NCI-H446 (cell line): Measurements from ENCODE around the gene PRSS21.

ENCODE experiments used
- DNase-seq, 2 experiments: peaks; one replicate each; lab custom pipeline; 2025; lab: John Stamatoyannopoulos, UW

PRSS21 gene

GRCh38 chr16:2816751-2817339, at the start of gene PRSS21:
TSS of gene PRSS21 (plus strand) at chr16:2817237. CDS start at chr16:2817269, 32 bp downstream.
- no peak for DNase-seq

DNA sequence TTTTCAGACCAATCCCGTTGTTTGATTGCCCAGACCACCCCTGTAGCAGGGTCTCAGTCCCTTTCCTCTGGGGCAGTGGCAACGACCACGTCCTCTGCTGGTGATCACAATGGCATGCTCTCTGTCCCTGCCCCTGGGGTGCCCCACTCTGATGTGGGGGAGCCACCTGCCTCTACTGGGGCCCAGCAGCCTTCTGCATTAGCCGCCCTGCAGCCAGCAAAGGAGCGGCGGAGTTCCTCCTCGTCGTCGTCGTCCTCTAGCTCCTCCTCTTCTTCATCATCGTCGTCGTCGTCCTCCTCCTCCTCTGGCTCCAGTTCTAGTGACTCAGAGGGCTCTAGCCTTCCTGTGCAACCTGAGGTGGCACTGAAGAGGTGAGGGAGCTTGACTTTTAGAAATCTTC, 49.1 kb upstream of the PRSS21 start:
- DNase-seq, result no peak

GRCh38 chr16:2768403-2769089, 48.5 kb upstream of the PRSS21 start:
- DNase-seq, result no peak

DNA sequence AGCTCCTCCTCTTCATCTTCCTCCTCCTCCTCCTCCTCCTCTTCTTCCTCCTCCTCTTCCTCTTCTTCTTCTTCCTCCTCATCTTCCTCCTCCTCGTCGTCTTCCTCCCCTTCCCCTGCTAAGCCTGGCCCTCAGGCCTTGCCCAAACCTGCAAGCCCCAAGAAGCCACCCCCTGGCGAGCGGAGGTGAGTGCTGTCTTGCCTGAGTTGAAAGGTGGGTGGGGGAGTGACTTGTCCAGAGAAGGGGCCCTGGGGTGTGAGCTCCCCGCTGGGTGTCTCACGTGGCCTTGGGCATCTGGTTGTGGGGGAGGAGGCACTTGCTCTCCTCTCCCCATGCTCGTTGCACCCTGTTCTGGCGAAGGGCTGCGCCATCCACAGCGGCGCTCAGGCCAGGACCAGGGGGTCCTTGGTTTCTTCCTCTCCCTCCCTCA, 47.9 kb upstream of the PRSS21 start:
- no peak for DNase-seq

DNA sequence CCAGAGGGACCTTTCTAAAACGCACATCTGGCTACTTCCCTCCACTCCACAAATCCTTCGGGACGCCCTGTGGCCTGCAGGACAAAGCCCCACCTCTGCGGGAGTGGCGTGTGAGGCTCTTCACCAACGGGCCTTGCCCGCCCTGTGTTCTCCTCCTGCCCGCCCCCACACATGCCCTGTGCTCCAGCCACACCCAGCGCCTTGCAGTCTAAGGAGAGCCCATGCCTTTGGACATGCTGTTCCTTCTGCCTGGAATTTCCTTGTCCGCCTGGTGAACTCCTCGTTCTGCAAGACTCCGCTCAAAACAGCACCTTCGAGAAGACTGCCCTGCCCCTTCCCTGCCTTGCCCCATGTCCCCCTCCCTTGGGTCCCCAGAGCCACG, 47.4 kb upstream of the PRSS21 start:
- DNase-seq, result no peak

- no peak for DNase-seq
These were observed 46.7 kb upstream of the PRSS21 start for GRCh38 chr16:2770057-2770951.

DNA sequence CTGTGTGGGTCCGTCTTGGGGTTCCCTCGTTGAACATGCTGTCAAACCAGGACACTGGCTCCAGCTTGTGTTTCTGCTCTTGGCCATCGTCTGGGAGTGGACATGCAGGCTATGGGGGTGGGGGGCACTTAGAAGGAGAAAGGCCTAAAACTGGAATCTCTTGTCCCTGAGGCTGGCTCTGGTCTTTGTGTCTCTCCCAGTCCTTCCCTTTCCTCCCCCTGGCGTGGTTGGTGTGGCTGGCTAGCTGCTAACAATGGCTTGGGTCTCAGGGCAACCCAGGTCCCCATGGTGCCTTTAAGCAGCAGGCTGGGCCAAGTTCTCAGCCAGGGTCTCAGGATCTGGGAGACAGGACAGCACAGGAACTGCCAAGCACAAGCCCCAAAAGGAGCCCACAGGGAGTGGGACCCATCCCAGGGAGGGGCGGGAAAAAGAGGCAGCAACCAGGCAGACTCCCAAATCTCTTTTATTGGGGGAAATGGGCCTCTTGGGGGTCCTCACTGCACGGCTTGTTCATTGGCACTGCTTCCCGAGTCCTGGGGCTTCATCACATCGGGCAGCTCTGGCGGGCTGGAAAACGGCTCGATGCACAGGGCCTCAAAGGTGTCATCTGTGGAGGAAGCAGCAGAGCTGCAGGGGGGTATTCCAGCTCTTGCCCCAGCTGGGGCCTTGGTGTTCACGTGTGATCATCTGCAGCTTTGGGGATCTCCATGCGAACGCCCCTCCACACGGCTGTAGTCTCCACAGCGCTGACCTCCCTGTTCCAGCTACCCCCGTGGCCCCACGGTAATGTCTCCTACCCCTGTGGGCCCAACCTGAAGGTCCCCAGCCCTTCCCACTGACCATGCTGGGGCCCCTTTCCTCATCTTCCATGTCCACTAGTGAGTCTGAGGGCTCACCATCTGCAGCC, 45.3 kb upstream of the PRSS21 start:
- no peak for DNase-seq

DNA sequence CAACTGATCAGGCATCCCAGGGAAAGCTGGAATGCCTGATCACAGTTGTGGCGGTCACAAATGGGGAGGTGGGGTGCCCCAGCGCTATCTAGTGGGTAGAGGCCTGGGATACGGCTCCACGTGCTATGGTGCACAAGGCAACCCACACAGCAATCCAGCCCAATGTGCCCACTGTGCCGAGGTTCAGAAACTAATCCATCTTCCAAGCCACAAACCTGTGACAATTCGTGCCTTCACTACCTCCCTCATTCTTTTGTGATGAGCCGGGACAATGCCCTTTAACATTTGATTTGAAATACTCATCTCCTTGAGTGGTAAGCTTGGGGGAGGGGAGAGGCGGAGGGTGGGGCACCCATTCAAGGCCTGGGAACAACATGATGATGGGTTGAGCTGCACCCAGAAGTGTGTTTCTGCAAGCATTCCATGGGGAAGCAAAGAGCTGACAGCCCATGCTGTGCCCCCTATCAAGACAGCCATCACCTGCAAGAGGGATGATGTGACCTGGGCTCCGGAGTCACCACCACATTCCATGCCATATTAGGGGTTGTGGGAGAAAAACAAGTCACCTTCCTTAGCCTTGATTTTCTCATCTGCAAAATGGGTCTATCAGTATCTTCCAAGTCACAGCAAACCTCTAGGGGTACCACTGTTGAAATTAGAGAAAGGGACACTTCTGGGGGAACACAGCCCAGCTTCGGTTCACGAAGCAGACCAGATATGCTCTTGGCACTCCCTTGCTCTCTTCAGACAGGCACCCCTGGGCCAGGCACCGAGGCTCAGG, 43.7 kb upstream of the PRSS21 start:
- no peak for DNase-seq

DNA sequence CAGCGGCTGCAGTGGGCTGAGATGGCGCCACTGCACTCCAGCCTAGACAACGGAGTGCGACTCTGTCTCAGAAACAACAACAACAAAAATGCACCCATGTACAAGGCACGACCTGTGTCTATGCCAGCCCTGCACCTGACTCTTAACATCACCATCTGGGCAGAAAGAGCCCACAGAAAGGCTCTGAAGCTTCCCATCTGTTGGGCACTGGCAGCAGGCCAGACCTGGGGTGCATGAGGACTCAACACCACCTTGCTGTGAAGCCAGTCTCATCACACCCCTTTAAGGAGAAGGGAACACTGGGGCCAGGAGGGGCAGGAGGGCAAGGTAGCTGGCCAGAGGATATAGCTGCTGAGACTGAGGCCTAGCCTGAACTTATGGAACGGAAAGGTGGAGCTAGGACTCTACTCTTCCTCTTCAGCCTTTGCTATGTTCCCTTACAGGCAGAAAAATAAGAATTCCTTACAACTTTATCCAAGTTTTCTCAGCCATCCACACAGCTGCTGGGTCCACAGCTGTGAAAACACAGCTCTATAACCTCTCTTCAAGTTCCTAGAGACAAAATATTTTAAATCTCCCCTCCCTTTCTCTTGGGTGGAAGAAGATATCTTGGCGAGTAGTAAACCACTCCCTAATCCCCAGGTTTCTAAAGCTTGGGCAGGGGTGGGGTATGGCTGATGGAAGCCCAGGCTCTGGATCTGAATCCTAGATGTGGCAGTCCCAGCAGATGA, 42.7 kb upstream of the PRSS21 start:
- DNase-seq, result peak; percentile 24 to 49

DNA sequence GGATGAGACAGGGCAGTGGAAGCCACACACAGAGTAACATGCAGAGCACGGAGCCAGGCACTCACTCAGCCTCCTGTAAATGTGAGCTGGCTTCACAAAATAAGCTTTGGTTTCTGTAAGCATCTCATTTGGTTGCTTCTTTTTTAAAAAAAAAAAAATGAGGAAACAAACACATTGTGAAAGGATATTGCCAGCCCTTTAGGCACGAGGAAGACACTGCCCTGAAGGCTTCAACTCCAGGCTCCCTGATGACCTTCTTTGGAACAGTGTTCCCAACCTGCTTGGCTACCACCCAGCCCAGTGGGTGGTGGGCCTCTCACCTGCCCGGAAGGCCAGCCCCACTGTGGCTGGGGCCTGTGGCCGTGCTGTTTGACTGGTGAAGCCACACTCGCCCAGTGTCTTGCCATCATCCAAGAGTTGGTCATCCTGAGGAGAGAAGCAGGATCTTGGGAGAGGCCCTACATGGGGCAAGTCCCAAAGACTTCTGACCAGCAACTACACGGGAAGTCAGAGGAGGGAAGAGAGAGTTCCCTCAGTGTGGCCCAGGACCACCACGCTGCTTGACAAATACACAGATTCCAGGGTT, 41.8 kb upstream of the PRSS21 start:
- DNase-seq, result no peak

- DNase-seq, result no peak
These were observed 41.1 kb upstream of the PRSS21 start for GRCh38 chr16:2775765-2776499.

DNA sequence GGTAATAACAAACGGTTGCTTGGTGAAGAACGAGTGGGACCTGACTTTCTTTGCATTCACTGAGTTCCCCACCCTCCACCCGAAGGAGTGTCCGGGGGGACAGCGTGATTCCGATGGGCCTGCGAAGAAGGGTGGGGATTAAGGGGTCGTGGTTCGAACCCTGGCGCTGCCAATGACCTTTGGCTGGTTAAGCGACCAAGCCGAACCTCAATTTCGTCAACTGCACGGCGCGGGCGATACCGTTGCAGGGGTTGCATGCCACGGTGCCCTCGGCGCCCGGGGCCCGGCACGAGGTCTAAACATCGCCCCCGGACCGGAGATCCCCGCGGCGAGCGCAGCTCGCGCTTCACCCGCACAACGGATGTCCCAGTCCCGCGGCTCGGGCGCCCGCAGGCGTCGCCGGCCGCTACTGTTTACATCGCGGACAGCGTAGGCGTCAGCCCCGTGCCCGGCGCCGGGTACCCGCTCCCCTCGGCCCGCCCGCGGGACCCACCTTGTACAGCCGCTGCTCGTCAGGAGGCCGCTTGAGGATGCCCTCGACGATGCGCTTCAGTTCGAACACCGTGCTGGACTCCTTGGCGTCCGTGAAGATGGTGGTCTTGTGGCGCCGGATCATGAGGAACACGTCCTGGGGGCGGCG, 40.4 kb upstream of the PRSS21 start:
- no peak for DNase-seq

GRCh38 chr16:2777231-2777902, 39.7 kb upstream of the PRSS21 start, which contains the start of gene ELOB:
TSS of gene ELOB (minus strand) at chr16:2777280. CDS start at chr16:2777239, 41 bp downstream.
- DNase-seq, result peak; percentile 46 to 83

DNA sequence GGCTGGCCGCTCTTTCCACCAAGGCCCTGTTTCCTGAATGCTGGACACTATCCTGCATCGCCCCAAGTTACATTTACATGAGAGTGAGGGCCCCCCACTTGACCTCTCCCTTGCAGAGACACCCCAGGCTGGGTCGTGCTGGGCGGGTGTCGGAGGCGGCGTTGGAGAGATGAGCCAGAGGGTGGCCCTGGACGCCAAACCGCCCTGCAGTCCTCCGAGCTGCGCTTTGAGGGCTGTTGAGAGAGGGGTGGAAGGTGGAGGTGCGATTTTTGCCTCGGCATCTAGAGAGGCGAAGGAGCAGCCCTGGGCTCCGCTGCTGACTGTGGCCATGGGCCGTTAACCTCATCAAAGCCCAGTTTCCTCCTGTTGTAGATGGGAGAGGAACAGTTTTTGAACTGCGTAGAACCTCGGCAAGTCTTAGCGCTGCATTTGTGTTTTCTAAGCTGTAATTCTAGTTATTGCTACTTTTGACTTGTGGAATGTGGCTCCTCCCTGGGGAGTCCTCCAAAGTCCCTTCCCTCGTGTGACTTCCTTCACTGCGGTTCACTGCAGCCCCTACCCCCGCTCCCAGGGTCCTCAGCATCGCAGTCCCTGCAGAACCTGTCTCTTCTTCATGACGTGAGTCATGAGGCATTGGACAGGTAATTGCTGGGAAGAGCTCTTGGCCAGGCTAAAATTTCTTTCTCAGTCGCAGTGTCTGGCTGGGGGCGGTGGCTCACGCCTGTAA, 39.0 kb upstream of the PRSS21 start:
- no peak for DNase-seq

DNA sequence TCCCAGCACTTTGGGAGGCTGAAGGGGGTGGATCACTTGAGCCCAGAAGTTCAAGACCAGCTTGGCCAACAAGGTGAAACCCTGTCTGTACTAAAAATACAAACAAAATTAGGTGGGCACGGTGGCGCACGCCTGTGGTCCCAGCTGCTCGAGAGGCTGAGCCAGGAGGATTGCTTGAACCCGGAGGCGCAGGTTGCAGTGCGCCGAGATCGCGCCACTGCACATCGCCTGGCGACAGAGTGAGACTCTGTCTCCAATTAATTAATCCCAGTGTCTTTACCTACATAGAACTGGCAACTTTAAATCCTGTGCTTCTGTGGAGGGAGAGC, 38.4 kb upstream of the PRSS21 start:
- no peak for DNase-seq

DNA sequence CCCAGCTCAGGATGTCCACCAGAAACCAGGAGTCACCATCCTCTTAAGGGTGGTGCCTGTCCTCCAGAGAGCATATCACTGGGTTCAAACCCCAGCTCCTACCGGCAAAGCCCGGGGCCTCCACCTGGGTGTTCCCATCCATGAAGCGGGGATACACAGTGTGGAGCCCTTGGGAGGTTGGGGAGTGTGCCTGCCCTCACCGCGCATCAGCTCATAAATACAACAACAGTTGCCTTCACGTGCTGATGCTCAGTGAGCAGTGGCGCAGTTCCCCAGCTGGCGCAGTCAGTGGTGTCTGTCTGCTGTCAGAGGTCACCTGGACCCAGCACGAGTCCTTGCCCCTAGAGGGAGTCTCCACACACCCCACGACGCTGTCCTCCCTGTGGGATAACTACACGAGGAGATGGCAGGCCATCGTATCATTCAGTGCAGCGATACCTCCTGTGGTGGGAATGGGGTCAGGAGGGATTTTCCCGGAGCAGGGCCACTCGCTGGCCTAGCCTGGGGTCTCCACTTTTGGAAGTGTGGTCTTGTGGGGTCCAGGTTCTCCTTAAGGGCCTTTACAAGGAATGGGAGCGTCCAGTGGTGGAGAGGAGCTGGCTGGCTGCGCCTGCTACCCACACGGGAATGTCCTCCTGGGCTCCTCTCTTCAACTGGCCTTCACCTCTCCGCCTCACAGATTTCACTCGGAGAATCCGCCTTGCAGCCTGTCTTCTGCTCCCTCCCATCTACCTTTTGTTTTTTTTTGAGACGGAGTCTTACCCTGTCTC, 37.7 kb upstream of the PRSS21 start:
- DNase-seq, result no peak
